CD4-positive, alpha-beta T cell treated with Interleukin-15 for 4 hours (primary cell): ENCODE results near the gene LRRIQ1.
"Not testable (repeated sequence)": the region's sequence is repeated elsewhere in the genome, so short reads cannot be mapped to it uniquely, and the experiment has no call there.

Experiments
- DNase-seq: peaks from one replicate; pipeline ENCODE4 v3.0.0-alpha.2; 2020; ENCODE audit warnings: low spot score

The LRRIQ1 gene

GRCh38 chr12:85203809-85204208 is 167.7 kb downstream of the LRRIQ1 start:
- not testable (repeated sequence) for DNase-seq

- DNase-seq = no peak
Measured at GRCh38 chr12:85206543-85206942, 170.4 kb downstream of the LRRIQ1 start.

DNA sequence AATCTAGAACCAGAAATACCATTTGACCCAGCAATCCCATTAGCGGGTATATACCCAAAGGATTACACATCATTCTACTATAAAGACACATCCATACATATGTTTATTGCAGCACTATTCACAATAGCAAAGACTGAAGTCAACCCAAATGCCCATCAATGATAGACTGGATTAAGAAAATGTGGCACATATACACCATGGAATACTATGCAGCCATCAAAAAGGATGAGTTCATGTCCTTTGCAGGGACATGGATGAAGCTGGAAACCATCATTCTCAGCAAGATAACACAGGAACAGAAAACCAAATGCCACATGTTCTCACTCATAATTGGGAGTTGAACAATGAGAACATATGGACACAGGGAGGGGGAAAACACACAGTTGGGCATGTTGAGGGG is 188.2 kb downstream of the LRRIQ1 start:
- not testable (repeated sequence) for DNase-seq

- no peak for DNase-seq
Measured at GRCh38 chr12:85225501-85225900, 189.3 kb downstream of the LRRIQ1 start.

DNA sequence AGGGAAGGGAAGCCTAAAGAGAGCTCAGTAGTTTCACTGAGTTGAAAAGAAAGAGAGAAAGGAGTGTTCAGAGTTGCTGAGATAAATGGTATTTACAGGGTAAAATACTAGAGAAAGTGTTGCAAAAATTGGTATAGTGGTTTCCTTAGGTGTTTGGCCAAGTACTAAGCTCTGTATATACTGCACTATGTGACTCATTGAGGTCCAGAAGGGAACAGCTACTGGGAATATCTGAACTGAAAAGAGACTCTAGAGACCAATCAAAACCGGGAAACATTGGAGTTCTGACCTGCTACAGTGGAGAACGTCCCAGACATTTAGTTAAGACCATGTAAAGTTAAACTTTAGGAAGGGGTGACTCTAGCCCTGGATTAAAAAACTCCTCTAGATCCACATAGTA is 201.2 kb downstream of the LRRIQ1 start:
- no peak for DNase-seq

DNA sequence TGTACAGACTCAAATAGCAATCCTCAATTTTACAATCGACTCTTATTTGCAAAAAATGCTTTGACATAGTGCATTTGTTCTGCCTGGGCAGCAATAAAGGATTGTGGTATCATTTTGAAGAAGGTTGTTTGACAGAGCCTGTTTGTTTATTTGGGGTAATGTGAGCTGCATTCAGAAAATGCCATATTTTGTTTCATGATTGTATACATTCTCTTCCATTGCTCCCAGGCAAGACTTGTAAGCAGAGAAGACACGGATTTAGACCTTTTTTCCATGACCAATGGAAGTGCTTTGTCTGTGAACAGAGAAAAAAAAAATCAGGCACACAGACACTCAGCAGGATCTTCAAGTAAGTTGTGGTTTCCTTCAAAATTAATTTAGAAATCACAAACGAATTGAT is 208.4 kb downstream of the LRRIQ1 start:
- DNase-seq = no peak

DNA sequence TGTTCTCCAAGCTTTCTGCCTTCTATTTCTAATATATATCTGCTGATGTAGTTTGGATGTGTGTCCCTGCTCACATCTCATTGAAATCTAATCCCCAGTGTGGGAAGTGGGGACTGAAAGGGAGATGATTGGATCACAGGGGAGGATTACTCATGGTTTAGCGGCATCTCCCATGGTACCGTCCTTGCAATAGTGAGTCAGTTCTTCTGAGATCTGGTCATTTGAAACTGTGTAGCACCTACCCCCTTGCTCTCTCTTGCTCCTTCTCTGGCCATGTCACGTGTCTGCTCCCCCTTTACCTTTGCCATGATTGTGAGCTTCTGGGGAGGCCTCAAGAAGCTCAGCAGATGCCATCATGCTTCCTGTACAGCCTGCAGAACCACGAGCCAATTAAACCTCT is 217.7 kb downstream of the LRRIQ1 start:
- no peak for DNase-seq

GRCh38 chr12:85257671-85258070 is 221.5 kb downstream of the LRRIQ1 start:
- no peak for DNase-seq

DNA sequence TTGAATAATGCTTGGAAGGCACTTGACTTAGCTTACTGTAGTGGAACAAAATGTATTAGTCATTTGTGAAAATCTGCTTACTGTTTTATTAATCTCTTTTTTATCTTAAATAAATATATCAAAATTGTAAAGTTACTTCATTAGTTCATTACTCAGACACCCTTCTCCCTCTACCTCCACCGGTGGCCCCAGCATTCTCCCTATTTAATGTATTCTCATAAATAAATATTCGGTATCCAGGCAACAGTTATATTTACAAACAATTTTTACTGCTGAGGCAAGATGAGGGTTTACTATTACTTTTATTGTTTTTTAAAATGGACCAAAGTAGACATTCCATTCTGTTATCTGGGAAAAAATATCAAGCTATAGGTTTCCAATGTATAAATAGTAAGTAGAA is 224.3 kb downstream of the LRRIQ1 start:
- DNase-seq = no peak

- no peak for DNase-seq
Measured at GRCh38 chr12:85260896-85261295, 224.7 kb downstream of the LRRIQ1 start.

- no peak for DNase-seq
Measured at GRCh38 chr12:85266356-85266755, 230.2 kb downstream of the LRRIQ1 start.

GRCh38 chr12:85273381-85274314 is 237.5 kb downstream of the LRRIQ1 start:
- DNase-seq = no peak

DNA sequence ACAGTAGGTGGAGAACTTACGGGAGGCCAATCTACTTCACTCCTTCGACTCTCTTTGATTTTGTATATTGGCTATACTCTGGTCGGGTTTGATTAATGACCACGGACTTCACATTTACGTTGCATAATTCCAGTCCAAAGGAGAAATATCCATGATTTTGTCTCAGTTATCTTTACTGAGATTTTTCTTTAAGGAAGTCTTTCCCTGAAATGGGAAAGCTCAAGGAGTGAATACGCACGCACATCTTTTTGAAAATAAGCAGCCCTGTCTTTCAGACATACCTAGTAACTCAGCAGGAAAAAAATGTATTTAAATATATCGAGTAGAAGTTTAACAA is 238.1 kb downstream of the LRRIQ1 start:
- no peak for DNase-seq

- DNase-seq = no peak
Measured at GRCh38 chr12:85275374-85275773, 239.2 kb downstream of the LRRIQ1 start.

GRCh38 chr12:85277191-85277590 is 241.0 kb downstream of the LRRIQ1 start:
- no peak for DNase-seq

DNA sequence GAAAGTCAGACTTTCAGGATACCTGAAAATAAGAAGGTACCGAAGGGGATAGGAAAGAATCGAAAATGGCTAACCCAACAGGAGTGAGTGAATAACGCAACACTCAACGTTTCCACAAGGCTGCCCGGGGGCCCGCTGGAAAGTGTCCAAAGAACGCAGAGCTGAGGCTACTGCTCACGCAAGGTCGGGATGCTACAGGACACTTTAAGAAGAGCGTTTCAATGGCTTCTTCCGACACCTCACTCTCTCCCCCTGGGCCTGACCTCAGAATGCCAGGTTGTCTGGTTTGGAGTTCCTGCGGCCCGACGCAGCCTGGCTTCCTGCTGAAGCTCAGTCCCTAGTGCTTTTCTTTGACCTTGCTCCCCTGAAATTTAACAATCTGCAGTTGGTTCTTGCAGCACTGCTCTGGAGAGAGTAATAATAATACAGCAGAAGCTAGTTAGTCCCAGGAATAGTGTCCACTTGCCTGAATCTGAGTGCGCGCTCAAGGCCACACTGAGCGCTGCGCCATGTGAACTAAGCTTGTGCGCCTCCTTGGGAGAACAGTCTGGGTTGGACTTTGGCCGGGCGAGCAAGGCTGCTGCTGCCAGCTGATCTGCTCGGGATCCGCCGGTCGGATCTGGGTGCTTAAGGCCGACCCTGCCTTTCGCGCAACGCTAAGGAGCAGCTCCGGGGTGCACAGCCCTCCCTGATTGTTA is 241.9 kb downstream of the LRRIQ1 start:
- DNase-seq = no peak

- no peak for DNase-seq
Measured at GRCh38 chr12:85278598-85279448, 242.7 kb downstream of the LRRIQ1 start.

DNA sequence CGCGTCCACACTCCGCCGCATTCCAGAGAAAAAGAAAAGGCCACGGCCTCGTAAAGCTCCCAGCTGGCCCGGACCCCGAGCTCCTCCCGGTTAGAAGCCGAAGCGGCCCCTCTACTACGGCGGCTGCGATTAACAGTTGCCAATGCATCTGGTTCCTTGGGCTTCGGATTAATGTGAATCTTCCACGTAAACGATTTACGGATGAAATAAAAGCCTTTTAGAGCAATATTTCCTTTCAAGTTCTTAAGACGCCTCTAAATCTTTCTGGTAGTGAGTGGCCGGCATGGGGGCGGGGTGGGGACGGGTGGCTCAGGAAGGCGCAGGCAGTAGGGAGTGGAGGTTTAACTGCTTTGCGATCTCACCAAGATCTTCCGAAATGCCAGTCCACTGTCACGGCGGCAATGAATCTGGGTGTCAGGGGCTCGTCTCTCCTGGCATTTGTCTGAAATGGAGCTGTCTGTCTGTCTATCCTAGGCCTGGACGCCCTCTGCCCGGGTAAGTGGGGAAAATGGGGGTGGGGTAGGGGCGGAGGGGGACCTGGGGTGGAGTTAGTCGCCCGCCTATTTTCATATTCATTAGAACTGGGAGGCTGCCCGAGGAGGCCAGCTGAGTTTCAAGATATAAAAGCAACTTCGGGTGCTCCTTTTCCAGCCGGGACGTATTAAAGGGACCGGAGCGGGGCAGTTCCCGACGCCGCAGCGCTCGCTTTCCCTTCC is 243.5 kb downstream of the LRRIQ1 start:
- DNase-seq = no peak

- no peak for DNase-seq
Measured at GRCh38 chr12:85280165-85280983, 244.2 kb downstream of the LRRIQ1 start, which contains the start of gene ALX1. Gene ALX1, plus strand, starts transcription at chr12:85280220. Its CDS starts 42 bp downstream, at chr12:85280262.

DNA sequence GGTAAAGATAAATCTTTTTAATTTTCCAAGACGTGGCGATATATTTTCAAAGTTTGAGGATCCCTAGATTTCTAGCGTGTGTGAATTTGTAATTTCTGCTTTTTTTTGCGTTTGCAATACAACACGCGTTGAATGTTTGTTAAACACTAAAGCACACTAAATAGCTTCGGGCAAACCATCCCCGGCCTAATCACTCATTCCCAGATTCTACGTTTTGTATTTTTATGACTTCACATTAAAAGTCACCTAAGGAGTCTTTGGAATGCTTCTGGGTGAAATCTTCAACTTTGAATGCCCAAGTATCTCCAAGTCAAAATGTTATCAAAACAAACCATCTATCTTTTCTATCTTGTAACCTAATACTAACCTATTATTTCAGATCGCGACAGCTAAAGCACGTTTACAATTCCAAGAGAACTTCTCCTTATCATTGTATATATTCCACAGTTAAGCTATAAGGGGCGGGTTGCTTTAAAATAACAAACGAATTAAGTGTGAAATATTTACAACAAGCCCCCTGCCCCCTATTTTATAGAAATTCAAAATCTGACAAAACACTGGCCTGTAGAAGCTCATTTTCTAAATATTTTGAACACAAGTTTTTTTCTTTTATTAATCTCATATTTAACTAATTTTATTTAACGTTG is 245.0 kb downstream of the LRRIQ1 start:
- DNase-seq = no peak
